LNCaP clone FGC (cell line): Measurements from ENCODE around the gene MACROD2.

Experiments used
- DNase-seq: peaks from one replicate; pipeline ENCODE4 v3.0.0-alpha.2; 2011; ENCODE audit warnings: low read depth
- H3K4me3 ChIP-seq: 2 replicates; pipeline ENCODE4 v1.5.1; 2011; ENCODE audit warnings: mild to moderate bottlenecking, low read depth, low read length, control low read depth
- CTCF ChIP-seq: IDR thresholded peaks from 2 replicates; pipeline ENCODE4 v1.5.1; 2012; ENCODE audit warnings: mild to moderate bottlenecking; ENCODE audit not compliant: control insufficient read depth, insufficient read depth; ENCODE audit errors: extremely low read depth

MACROD2 gene

GRCh38 chr20:14617123-14617522 lies 621.8 kb downstream of the MACROD2 start:
- TF ChIP-seq CTCF, result no peak
- DNase-seq, result no peak
- no peak overlapping the region for H3K4me3 ChIP-seq

GRCh38 chr20:14619411-14619810 lies 624.1 kb downstream of the MACROD2 start:
- no peak overlapping the region for H3K4me3 ChIP-seq
- no peak for DNase-seq
- TF ChIP-seq CTCF, result no peak

GRCh38 chr20:14622796-14623195 lies 627.5 kb downstream of the MACROD2 start:
- H3K4me3 ChIP-seq, result no peak overlapping the region
- DNase-seq, result no peak
- TF ChIP-seq CTCF, result 0 out of 2 replicates have a peak, but pooled peaks have one; percentile 3

- TF ChIP-seq CTCF, result no peak
- no peak for DNase-seq
- H3K4me3 ChIP-seq, result no peak overlapping the region
These were observed 635.7 kb downstream of the MACROD2 start for GRCh38 chr20:14631011-14631410.

- TF ChIP-seq CTCF, result no peak
- no peak for DNase-seq
- no peak overlapping the region for H3K4me3 ChIP-seq
These were observed 637.6 kb downstream of the MACROD2 start for GRCh38 chr20:14632906-14633305.

GRCh38 chr20:14633507-14633906 lies 638.2 kb downstream of the MACROD2 start:
- TF ChIP-seq CTCF, result no peak
- no peak for DNase-seq
- H3K4me3 ChIP-seq, result no peak overlapping the region

GRCh38 chr20:14634665-14635064 lies 639.3 kb downstream of the MACROD2 start:
- H3K4me3 ChIP-seq, result no peak overlapping the region
- no peak for DNase-seq
- TF ChIP-seq CTCF, result no peak
